HG03135 (cell line): Measurements from ENCODE around the gene TSPAN12.

Experiments
- ATAC-seq: cut with Tn5 transposase; IDR thresholded peaks from one replicate; pipeline ENCODE4 v1.9.1; 2021; ENCODE audit warnings: mild to moderate bottlenecking, moderate library complexity; ENCODE audit not compliant: unreplicated experiment

The TSPAN12 gene

GRCh38 chr7:120852700-120853099, 5.2 kb downstream of the TSPAN12 start:
- no peak for ATAC-seq

- ATAC-seq: no peak
These were observed 14.8 kb downstream of the TSPAN12 start for GRCh38 chr7:120843109-120843508.

GRCh38 chr7:120842121-120842621, 15.8 kb downstream of the TSPAN12 start:
- ATAC-seq: no peak

- no peak for ATAC-seq
These were observed 16.3 kb downstream of the TSPAN12 start for GRCh38 chr7:120841608-120842007.

- ATAC-seq: peak; percentile 62
These were observed 19.7 kb downstream of the TSPAN12 start for GRCh38 chr7:120838281-120838682.

- no peak for ATAC-seq
These were observed 20.3 kb downstream of the TSPAN12 start for GRCh38 chr7:120837599-120837998.

GRCh38 chr7:120836556-120837115, 21.3 kb downstream of the TSPAN12 start:
- no peak for ATAC-seq

- no peak for ATAC-seq
These were observed 23.2 kb downstream of the TSPAN12 start for GRCh38 chr7:120834726-120835125.

- no peak for ATAC-seq
These were observed 24.4 kb downstream of the TSPAN12 start for GRCh38 chr7:120833546-120833945.

- no peak for ATAC-seq
These were observed 25.1 kb downstream of the TSPAN12 start for GRCh38 chr7:120832803-120833202.

- no peak for ATAC-seq
These were observed 26.7 kb downstream of the TSPAN12 start for GRCh38 chr7:120831260-120831659.

- no peak for ATAC-seq
These were observed 28.5 kb downstream of the TSPAN12 start for GRCh38 chr7:120829487-120829886.

GRCh38 chr7:120828528-120828927, 29.4 kb downstream of the TSPAN12 start:
- ATAC-seq: no peak

GRCh38 chr7:120827371-120828118, 30.4 kb downstream of the TSPAN12 start:
- ATAC-seq: no peak

- no peak for ATAC-seq
These were observed 32.4 kb downstream of the TSPAN12 start for GRCh38 chr7:120825576-120825975.

- no peak for ATAC-seq
These were observed 32.8 kb downstream of the TSPAN12 start for GRCh38 chr7:120825152-120825551.

- ATAC-seq: no peak
These were observed 38.1 kb downstream of the TSPAN12 start for GRCh38 chr7:120819861-120820260.

- no peak for ATAC-seq
These were observed 40.1 kb downstream of the TSPAN12 start for GRCh38 chr7:120817851-120818250.

- no peak for ATAC-seq
These were observed 43.5 kb downstream of the TSPAN12 start for GRCh38 chr7:120814253-120814939.

GRCh38 chr7:120813546-120814252, 44.2 kb downstream of the TSPAN12 start:
- no peak for ATAC-seq

GRCh38 chr7:120813089-120813488, 44.9 kb downstream of the TSPAN12 start:
- no peak for ATAC-seq
